Right lobe of liver (tissue), 6 donors: Measurements from ENCODE around the gene LDLR. TPM values are rescaled to one million over a fixed set of nuclear protein-coding genes. Genes with fewer than 3 reads are reported as not detected.
A peak's percentile ranks its signal among the peaks of the same experiment; 100 is the strongest.

Source experiments
- ATAC-seq, 4 donors: fragments of 200-7000 bp; cut with Tn5 transposase; one replicate each; pipeline ENCODE4 v1.9.1; 2020; ENCODE audit warnings: mild to moderate bottlenecking in 4 of 4, moderate library complexity in 4 of 4
- DNase-seq, 3 donors: peaks; one replicate each; pipeline ENCODE4 v3.0.0-alpha.2; 2020
- H3K27ac ChIP-seq, 3 donors: fragments of 200-600 bp; one replicate each; pipeline ENCODE4 v1.8.0; 2022
- H3K27me3 ChIP-seq, 2 donors: fragments of 200-600 bp; one replicate each; pipeline ENCODE4 v1.8.0; 2022
- H3K36me3 ChIP-seq, 4 donors: fragments of 200-600 bp; sonication (generic) in 1 of 4; one replicate each; pipeline versions ENCODE4 v1.5.1 to v1.8.0; 2017 to 2022; ENCODE audit warnings: control low read depth in 1 of 4
- H3K4me1 ChIP-seq, 4 donors: fragments of 200-600 bp; sonication (generic) in 1 of 4; one replicate each; pipeline versions ENCODE4 v1.5.1 to v1.8.0; 2017 to 2022; ENCODE audit warnings: control low read depth in 1 of 4
- H3K4me3 ChIP-seq, 3 donors: fragments of 200-600 bp; one replicate each; pipeline ENCODE4 v1.8.0; 2022
- H3K9me3 ChIP-seq, 4 donors: fragments of 200-600 bp; sonication (generic) in 1 of 4; one replicate each; pipeline versions ENCODE4 v1.5.1 to v1.8.0; 2017 to 2022; ENCODE audit warnings: control low read depth in 1 of 4
- CTCF ChIP-seq, 4 donors: fragments of 200-600 bp in 3 of 4; fragments of 450-650 bp in 1 of 4; IDR thresholded peaks; one replicate each; pipeline versions ENCODE4 v1.5.1 to v1.8.0; 2016 to 2022; ENCODE audit warnings: antibody characterized with exemption in 4 of 4, mild to moderate bottlenecking in 2 of 4
- POLR2A ChIP-seq: fragments of 450-650 bp; IDR thresholded peaks from one replicate; pipeline ENCODE4 v1.6.1; 2017; ENCODE audit warnings: antibody characterized with exemption, mild to moderate bottlenecking
- WGBS: methylation state at CpG from one replicate; pipeline ENCODE4 v1.1.6; 2018; ENCODE audit warnings: low coverage, low lambda C conversion rate; ENCODE audit not compliant: insufficient coverage; ENCODE audit errors: missing lambda C conversion rate; 5-methylcytosine and 5-hydroxymethylcytosine counted together
- intact Hi-C, 2 donors: fragments of 100-400 bp; cut with DNase I; formaldehyde crosslinking; loops; one replicate each; pipeline versions ENCODE4 v1.11.2 to v1.14.1; 2022
- total RNA-seq, 6 experiments: library from RNA; depleted of rRNA in 2 of 6; stranded (reverse); fragments of >200 nt in 2 of 6; fragmentation: NEBNext Ultra II Directional in 3 of 6; extraction: Animal tissue kit (Norgen Biotek cat#: 25700) in 3 of 6; gene quantifications; one replicate each; pipeline versions ENCODE4 v1.1.0 to v1.2.4, GENCODE V29; 2016 to 2023
- donor health status: DM: no; HTN: yes; CAD: no.
- donor health status: DM: no; HTN: no; CAD: no.
- donor health status: DM: no; HTN: no; CAD: no.
- donor health status: DM: no; HTN: yes; CAD: no.
- donor health status: DM: no; HTN: yes; CAD: no.

LDLR gene
- total RNA-seq, 6 experiments from 2014 or later: 8.6 to 117 (median 26.8) TPM

GRCh38 chr19:11151181-11151580 is 61.9 kb downstream of the LDLR start:
- TF ChIP-seq POLR2A: no peak
- no peak for TF ChIP-seq CTCF (IDR thresholded peaks at IDR 0.05)
- DNase-seq (no peak), ATAC-seq (no peak)
- Histone ChIP-seq H3K4me3 (no peak overlapping the region), H3K27me3 (no peaks in the 10 kb centered on the region), H3K4me1 (peaks cover 0 to 30% (median 10%) of the 10 kb centered on the region in 4 donors), H3K36me3 (no peaks in the 10 kb centered on the region), H3K27ac (peak overlapping the region in 2 of 3 donors; percentile 69 to 78), H3K9me3 (no peaks in the 10 kb centered on the region)
- 66% methylated on average over 5 of the region's 7 CpGs for WGBS
- intact Hi-C loops: no loop called here

- peaks cover 0 to 41% (median 14%) of the 10 kb centered on the region in 4 donors for H3K4me1 ChIP-seq
- TF ChIP-seq POLR2A (peak; percentile 26), CTCF (IDR thresholded peaks at IDR 0.05) (no peak)
- no peak overlapping the region for H3K4me3 ChIP-seq
- 18% methylated on average over 10 of the region's 11 CpGs for whole genome bisulfite sequencing
- peak overlapping the region; percentile 69 to 80 (median 78) for H3K27ac ChIP-seq
- H3K27me3 ChIP-seq: no peaks in the 10 kb centered on the region
- no peaks in the 10 kb centered on the region for H3K36me3 ChIP-seq
- intact Hi-C loops: no loop called here
- peak; percentile 69 to 81 (median 72) for ATAC-seq
- peak; percentile 83 to 93 (median 90) for DNase-seq
- H3K9me3 ChIP-seq: no peaks in the 10 kb centered on the region
These were observed 63.2 kb downstream of the LDLR start for GRCh38 chr19:11152318-11153062.

- WGBS: 16% methylated on average over 4 of the region's 6 CpGs
- TF ChIP-seq POLR2A (no peak), CTCF (IDR thresholded peaks at IDR 0.05) (no peak)
- Histone ChIP-seq H3K27me3 (no peaks in the 10 kb centered on the region), H3K9me3 (no peaks in the 10 kb centered on the region), H3K27ac (no peak overlapping the region), H3K4me1 (peaks cover 0 to 63% (median 22%) of the 10 kb centered on the region in 4 donors), H3K4me3 (no peak overlapping the region), H3K36me3 (no peaks in the 10 kb centered on the region)
- intact Hi-C loops: no loop called here
- ATAC-seq (no peak), DNase-seq (no peak)
These were observed 65.4 kb downstream of the LDLR start for GRCh38 chr19:11154683-11155047.

- peak within 1 kb of the TSS; percentile 42 to 61 (median 43) for H3K4me3 ChIP-seq
- DNase-seq (peak; percentile 92 to 96 (median 93)), ATAC-seq (peak; percentile 73 to 88 (median 78))
- no peaks in the 10 kb centered on the region for H3K27me3 ChIP-seq
- intact Hi-C loops: no loop called here
- TF ChIP-seq POLR2A: no peak
- no peak for TF ChIP-seq CTCF (IDR thresholded peaks at IDR 0.05)
- H3K4me1 ChIP-seq: peaks cover 0 to 71% (median 26%) of the 10 kb centered on the region in 4 donors
- peak within 1 kb of the TSS in 2 of 3 donors; percentile 31 to 36 for H3K27ac ChIP-seq
- under 1% methylated on average over 27 of the region's 50 CpGs for WGBS
- H3K9me3 ChIP-seq: no peaks in the 10 kb centered on the region
- H3K36me3 ChIP-seq: no peaks in the 10 kb centered on the region
These were observed 66.3 kb downstream of the LDLR start, which contains the start of gene SPC24 for GRCh38 chr19:11155373-11156120. Gene SPC24, minus strand, starts transcription at chr19:11155782. Its CDS starts 6 bp downstream, at chr19:11155776.
